ENCODE data around the gene OTOG. TPM values are rescaled to one million over a fixed set of nuclear protein-coding genes. Genes with fewer than 3 reads are reported as not detected.
A peak's percentile ranks its signal among the peaks of the same experiment; 100 is the strongest.
"Not testable (repeated sequence)": the region's sequence is repeated elsewhere in the genome, so short reads cannot be mapped to it uniquely, and the experiment has no call there.

Gene OTOG
- total RNA-seq, 1 donor from 2014 or later = 42.1 TPM

GRCh38 chr11:17612221-17613188 lies 65.4 kb downstream of the OTOG start:
- H4K20me1 ChIP-seq (ENCODE audit: low read depth) = no peaks in the 10 kb centered on the region
- Mint-ChIP-seq H3K4me3 (no peak overlapping the region), H3K27ac (peak overlapping the region; percentile 46), H3K27me3 (ENCODE audit: insufficient read depth, low read depth) (peaks cover 7% of the 10 kb centered on the region), H3K4me1 (no peaks in the 10 kb centered on the region), H3K36me3 (no peaks in the 10 kb centered on the region), H3K9me3 (no peaks in the 10 kb centered on the region)
- H3K9me3 ChIP-seq (ENCODE audit: low read depth) = no peaks in the 10 kb centered on the region
- no peak for DNase-seq (ENCODE audit: low spot score)
- no peak overlapping the region for H3K4me3 ChIP-seq
- no peaks in the 10 kb centered on the region for H3K36me3 ChIP-seq
- H2AFZ ChIP-seq (replicated peaks) = no peak overlapping the region
- no peaks in the 10 kb centered on the region for H3K79me2 ChIP-seq (ENCODE audit: low read depth)
- H3K27ac ChIP-seq = no peak overlapping the region
- H3K9ac ChIP-seq = no peak overlapping the region
- peaks cover 11% of the 10 kb centered on the region for H3K27me3 ChIP-seq
- no peak overlapping the region for H3K4me2 ChIP-seq
- TF ChIP-seq EZH2 (IDR thresholded peaks at IDR 0.05) = no peak
- TF ChIP-seq EZH2phosphoT487 (IDR thresholded peaks at IDR 0.05) = no peak
- TF ChIP-seq CTCF (IDR thresholded peaks at IDR 0.05) = no peak
- H3F3A ChIP-seq (ENCODE audit: low read depth) = no peaks in the 10 kb centered on the region
- H3K4me1 ChIP-seq = no peaks in the 10 kb centered on the region

- Histone ChIP-seq H3K79me2 (ENCODE audit: low read depth) (no peaks in the 10 kb centered on the region), H3K9ac (no peak overlapping the region), H3F3A (ENCODE audit: low read depth) (no peaks in the 10 kb centered on the region), H3K27ac (no peak overlapping the region), H3K9me3 (ENCODE audit: low read depth) (no peaks in the 10 kb centered on the region), H3K27me3 (peaks cover 13% of the 10 kb centered on the region), H3K36me3 (no peaks in the 10 kb centered on the region), H3K4me1 (no peaks in the 10 kb centered on the region), H4K20me1 (ENCODE audit: low read depth) (no peaks in the 10 kb centered on the region), H3K4me3 (no peak overlapping the region), H2AFZ (replicated peaks) (no peak overlapping the region), H3K4me2 (no peak overlapping the region)
- peaks cover 7% of the 10 kb centered on the region for H3K27me3 Mint-ChIP-seq (ENCODE audit: insufficient read depth, low read depth)
- H3K4me3 Mint-ChIP-seq = no peak overlapping the region
- no peak overlapping the region for H3K27ac Mint-ChIP-seq
- no peaks in the 10 kb centered on the region for H3K4me1 Mint-ChIP-seq
- no peaks in the 10 kb centered on the region for H3K9me3 Mint-ChIP-seq
- TF ChIP-seq EZH2phosphoT487 (IDR thresholded peaks at IDR 0.05) (no peak), EZH2 (IDR thresholded peaks at IDR 0.05) (no peak), CTCF (IDR thresholded peaks at IDR 0.05) (no peak)
- no peaks in the 10 kb centered on the region for H3K36me3 Mint-ChIP-seq
- DNase-seq (ENCODE audit: low spot score) = no peak
Measured at GRCh38 chr11:17613428-17613962, 66.4 kb downstream of the OTOG start.

- no peak for DNase-seq (ENCODE audit: low spot score)
- H3K4me3 ChIP-seq = no peak overlapping the region
- H3K4me1 ChIP-seq = no peaks in the 10 kb centered on the region
- H2AFZ ChIP-seq (replicated peaks) = no peak overlapping the region
- no peak overlapping the region for H3K4me2 ChIP-seq
- no peaks in the 10 kb centered on the region for H3K36me3 ChIP-seq
- TF ChIP-seq CTCF (IDR thresholded peaks at IDR 0.05) = no peak
- no peak for TF ChIP-seq EZH2 (IDR thresholded peaks at IDR 0.05)
- TF ChIP-seq EZH2phosphoT487 (IDR thresholded peaks at IDR 0.05) = no peak
- Mint-ChIP-seq H3K27me3 (ENCODE audit: insufficient read depth, low read depth) (peaks cover 7% of the 10 kb centered on the region), H3K9me3 (peaks cover under 1% of the 10 kb centered on the region), H3K4me1 (no peaks in the 10 kb centered on the region), H3K36me3 (no peaks in the 10 kb centered on the region), H3K4me3 (no peak overlapping the region), H3K27ac (no peak overlapping the region)
- H4K20me1 ChIP-seq (ENCODE audit: low read depth) = no peaks in the 10 kb centered on the region
- no peaks in the 10 kb centered on the region for H3F3A ChIP-seq (ENCODE audit: low read depth)
- no peaks in the 10 kb centered on the region for H3K9me3 ChIP-seq (ENCODE audit: low read depth)
- no peak overlapping the region for H3K27ac ChIP-seq
- H3K9ac ChIP-seq = no peak overlapping the region
- no peaks in the 10 kb centered on the region for H3K79me2 ChIP-seq (ENCODE audit: low read depth)
- peaks cover 13% of the 10 kb centered on the region for H3K27me3 ChIP-seq
Measured at GRCh38 chr11:17613983-17614382, 66.9 kb downstream of the OTOG start.

- H3K27me3 ChIP-seq = peaks cover 62% of the 10 kb centered on the region
- not testable (repeated sequence) for DNase-seq (ENCODE audit: low spot score); H2AFZ ChIP-seq (replicated peaks); H3K36me3 Mint-ChIP-seq; H3K79me2 ChIP-seq (ENCODE audit: low read depth); H3K27ac Mint-ChIP-seq; H3K9me3 ChIP-seq (ENCODE audit: low read depth); H3K4me2 ChIP-seq; H3K4me1 ChIP-seq; H3K27ac ChIP-seq; H3K4me3 Mint-ChIP-seq; H3K27me3 Mint-ChIP-seq (ENCODE audit: insufficient read depth, low read depth); H3K4me3 ChIP-seq; H3K36me3 ChIP-seq; H3K4me1 Mint-ChIP-seq; H3K9ac ChIP-seq; H4K20me1 ChIP-seq (ENCODE audit: low read depth); H3F3A ChIP-seq (ENCODE audit: low read depth); H3K9me3 Mint-ChIP-seq
Measured at GRCh38 chr11:17622711-17623110, 75.7 kb downstream of the OTOG start.

Measured in neural progenitor cell (in vitro differentiated cells).